ENCODE data around the gene WDR89. TPM values are rescaled to one million over a fixed set of nuclear protein-coding genes. Genes with fewer than 3 reads are reported as not detected.

Gene WDR89
- total RNA-seq, 4 donors from 2014 or later = 5.9 to 9.4 (median 7.5) TPM

DNA sequence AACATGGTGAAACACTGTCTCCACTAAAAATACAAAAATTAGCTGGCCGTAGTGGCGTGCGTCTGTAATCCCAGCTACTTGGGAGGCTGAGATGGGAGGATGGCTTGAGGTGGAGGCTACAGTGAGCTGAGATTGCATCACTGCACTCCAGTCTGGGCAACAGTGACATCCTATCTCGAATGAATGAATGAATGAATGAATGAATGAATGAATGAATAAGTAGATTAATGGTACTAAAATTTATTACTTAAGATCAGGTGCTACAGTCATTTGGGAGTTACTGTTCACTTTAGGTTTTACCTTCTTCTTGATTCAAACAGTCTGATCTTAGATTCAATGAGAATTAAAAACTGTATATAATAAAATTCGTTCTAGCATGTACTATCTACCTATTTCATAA, 31.6 kb upstream of the WDR89 start:
- Histone ChIP-seq H3K4me1 (no peaks in the 10 kb centered on the region), H3K27ac (no peak overlapping the region), H3K27me3 (no peaks in the 10 kb centered on the region), H3K4me3 (no peak overlapping the region), H3K9me3 (no peaks in the 10 kb centered on the region), H3K36me3 (peaks cover 0 to 20% (median 0%) of the 10 kb centered on the region in 3 donors)
- 87% methylated on average over 5 of the region's 5 CpGs for WGBS, 2 donors
- no peak for DNase-seq (ENCODE audit: low spot score in 2 of 2)
- TF ChIP-seq, protein P1, sequence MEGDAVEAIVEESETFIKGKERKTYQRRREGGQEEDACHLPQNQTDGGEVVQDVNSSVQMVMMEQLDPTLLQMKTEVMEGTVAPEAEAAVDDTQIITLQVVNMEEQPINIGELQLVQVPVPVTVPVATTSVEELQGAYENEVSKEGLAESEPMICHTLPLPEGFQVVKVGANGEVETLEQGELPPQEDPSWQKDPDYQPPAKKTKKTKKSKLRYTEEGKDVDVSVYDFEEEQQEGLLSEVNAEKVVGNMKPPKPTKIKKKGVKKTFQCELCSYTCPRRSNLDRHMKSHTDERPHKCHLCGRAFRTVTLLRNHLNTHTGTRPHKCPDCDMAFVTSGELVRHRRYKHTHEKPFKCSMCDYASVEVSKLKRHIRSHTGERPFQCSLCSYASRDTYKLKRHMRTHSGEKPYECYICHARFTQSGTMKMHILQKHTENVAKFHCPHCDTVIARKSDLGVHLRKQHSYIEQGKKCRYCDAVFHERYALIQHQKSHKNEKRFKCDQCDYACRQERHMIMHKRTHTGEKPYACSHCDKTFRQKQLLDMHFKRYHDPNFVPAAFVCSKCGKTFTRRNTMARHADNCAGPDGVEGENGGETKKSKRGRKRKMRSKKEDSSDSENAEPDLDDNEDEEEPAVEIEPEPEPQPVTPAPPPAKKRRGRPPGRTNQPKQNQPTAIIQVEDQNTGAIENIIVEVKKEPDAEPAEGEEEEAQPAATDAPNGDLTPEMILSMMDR (IDR thresholded peaks at IDR 0.05) = no peak
- TF ChIP-seq POLR2A (IDR thresholded peaks at IDR 0.05) (no peak), EP300 (IDR thresholded peaks at IDR 0.05) (no peak)

- 60 to 64% methylated on average over 7 of the region's 7 CpGs for WGBS, 2 donors
- H3K27me3 ChIP-seq = no peaks in the 10 kb centered on the region
- H3K4me1 ChIP-seq = no peaks in the 10 kb centered on the region
- H3K4me3 ChIP-seq = no peak overlapping the region
- H3K27ac ChIP-seq = no peak overlapping the region
- no peaks in the 10 kb centered on the region for H3K9me3 ChIP-seq
- no peak for TF ChIP-seq POLR2A (IDR thresholded peaks at IDR 0.05)
- TF ChIP-seq, protein P1 (IDR thresholded peaks at IDR 0.05) = no peak
- peaks cover 0 to 13% (median 0%) of the 10 kb centered on the region in 3 donors for H3K36me3 ChIP-seq
- no peak for DNase-seq (ENCODE audit: low spot score in 2 of 2)
Observed at GRCh38 chr14:63672417-63673180, 30.9 kb upstream of the WDR89 start.

DNA sequence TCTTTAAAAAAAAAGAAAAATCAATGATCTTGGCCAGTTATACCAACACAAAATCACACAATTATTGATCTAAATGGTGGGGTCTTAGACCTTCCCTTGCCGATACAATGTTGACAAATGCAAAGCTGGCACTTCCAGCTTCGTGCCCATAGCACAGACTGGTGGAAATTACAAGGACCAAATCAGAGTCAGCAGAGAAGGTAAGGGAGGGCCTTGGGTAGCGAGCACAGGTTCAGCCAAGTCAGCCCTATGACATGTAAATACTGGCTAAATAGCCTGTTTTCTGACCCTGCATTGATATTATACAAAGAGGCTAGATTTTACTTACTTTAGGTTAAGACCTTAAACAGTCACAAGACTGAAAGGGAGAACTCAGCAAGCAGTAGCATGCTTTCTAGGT, 30.3 kb upstream of the WDR89 start:
- no peaks in the 10 kb centered on the region for H3K27me3 ChIP-seq
- no peak overlapping the region for H3K4me3 ChIP-seq
- TF ChIP-seq POLR2A (IDR thresholded peaks at IDR 0.05) (no peak), EP300 (IDR thresholded peaks at IDR 0.05) (no peak)
- TF ChIP-seq, protein P1 (IDR thresholded peaks at IDR 0.05) = no peak
- H3K9me3 ChIP-seq = no peaks in the 10 kb centered on the region
- WGBS, 2 donors = 88 to 89% methylated on average over 3 of the region's 3 CpGs
- peaks cover 0 to 7% (median 0%) of the 10 kb centered on the region in 3 donors for H3K36me3 ChIP-seq
- H3K27ac ChIP-seq = no peak overlapping the region
- DNase-seq (ENCODE audit: low spot score in 2 of 2) = no peak
- no peaks in the 10 kb centered on the region for H3K4me1 ChIP-seq

DNA sequence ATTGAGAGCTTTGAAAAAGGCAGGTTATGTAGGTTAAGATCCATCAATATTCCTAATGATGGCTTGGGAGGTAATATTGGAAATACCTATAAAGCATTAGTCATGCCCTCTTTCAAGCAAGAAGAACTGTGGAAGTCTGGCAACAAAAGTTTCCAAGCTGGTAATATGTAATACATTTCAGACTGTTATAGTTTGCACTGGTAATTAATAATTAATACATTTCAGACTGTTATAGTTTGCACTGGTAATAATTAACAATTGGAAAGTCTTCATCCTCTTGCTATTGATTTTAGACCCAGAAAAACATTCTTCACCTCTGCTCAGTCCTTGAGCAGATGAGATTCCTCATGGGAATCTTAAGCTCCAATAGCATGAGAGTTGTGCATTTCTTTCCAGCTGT, 29.0 kb upstream of the WDR89 start:
- Histone ChIP-seq H3K9me3 (no peaks in the 10 kb centered on the region), H3K36me3 (no peaks in the 10 kb centered on the region), H3K27ac (no peak overlapping the region), H3K4me3 (no peak overlapping the region), H3K27me3 (no peaks in the 10 kb centered on the region), H3K4me1 (no peaks in the 10 kb centered on the region)
- no peak for DNase-seq (ENCODE audit: low spot score in 2 of 2)
- TF ChIP-seq EP300 (IDR thresholded peaks at IDR 0.05) (no peak), POLR2A (IDR thresholded peaks at IDR 0.05) (no peak)
- TF ChIP-seq, protein P1 (IDR thresholded peaks at IDR 0.05) = no peak

- TF ChIP-seq, protein P1 (IDR thresholded peaks at IDR 0.05) = no peak
- TF ChIP-seq POLR2A (IDR thresholded peaks at IDR 0.05) (no peak), EP300 (IDR thresholded peaks at IDR 0.05) (no peak)
- Histone ChIP-seq H3K4me3 (no peak overlapping the region), H3K9me3 (no peaks in the 10 kb centered on the region), H3K27ac (no peak overlapping the region), H3K36me3 (no peaks in the 10 kb centered on the region), H3K27me3 (no peaks in the 10 kb centered on the region), H3K4me1 (no peaks in the 10 kb centered on the region)
- DNase-seq (ENCODE audit: low spot score in 2 of 2) = no peak
- 76 to 85% methylated on average over 1 of the region's 1 CpG for WGBS, 2 donors
Observed at GRCh38 chr14:63666335-63666734, 24.7 kb upstream of the WDR89 start.
